Panc1 (cell line): Measurements from ENCODE around the gene PPP6R2. TPM values are rescaled to one million over a fixed set of nuclear protein-coding genes. Genes with fewer than 3 reads are reported as not detected.

Experiments
- ATAC-seq: fragments of 200-7000 bp; cut with Tn5 transposase; 2 replicates; pipeline ENCODE4 v1.9.1; 2020; ENCODE audit warnings: mild to moderate bottlenecking, moderate library complexity
- BruUV-seq: library from RNA; stranded (reverse); fragments of 400-500 nt; replicated peaks from 2 replicates; lab custom pipeline; 2021; lab: Mats Ljungman, UMichigan
- CTCF ChIA-PET: fragments of 300-600 bp; sonication (Branson Sonifier 250); formaldehyde crosslinking; loops from one replicate; lab custom pipeline; 2022; ENCODE audit warnings: antibody characterized with exemption; lab: Charles Lee
- POLR2A ChIA-PET: fragments of 300-600 bp; sonication (Branson Sonifier 250); formaldehyde crosslinking; loops from one replicate; lab custom pipeline; 2022; ENCODE audit warnings: antibody characterized with exemption; lab: Charles Lee
- DNase-seq: peaks from one replicate; pipeline ENCODE4 v3.0.0-alpha.2; 2010; ENCODE audit warnings: low read depth, low spot score
- H3K27ac ChIP-seq: 2 replicates; pipeline ENCODE4 v1.5.1; 2011; ENCODE audit warnings: mild to moderate bottlenecking, low read length, inconsistent platforms
- H3K27me3 ChIP-seq: fragments of 200-500 bp; sonication (Bioruptor generic); 2 replicates; pipeline ENCODE4 v1.6.0; 2014; ENCODE audit warnings: low read length, inconsistent platforms; ENCODE audit not compliant: control insufficient read depth, insufficient read depth
- H3K36me3 ChIP-seq: fragments of 200-500 bp; sonication (Bioruptor generic); 2 replicates; pipeline ENCODE4 v1.5.1; 2014; ENCODE audit warnings: inconsistent platforms, mild to moderate bottlenecking, low read length, moderate library complexity; ENCODE audit not compliant: control insufficient read depth, insufficient read depth
- H3K4me1 ChIP-seq: 2 replicates; pipeline ENCODE4 v1.5.1; 2011; ENCODE audit warnings: inconsistent platforms, mild to moderate bottlenecking, low read length, moderate library complexity; ENCODE audit not compliant: control insufficient read depth, insufficient read depth
- H3K4me3 ChIP-seq, 2 experiments: 2 replicates each; pipeline ENCODE4 v1.5.1; 2011 to 2012; ENCODE audit warnings: low read depth in 2 of 2, low read length in 2 of 2, mild to moderate bottlenecking in 2 of 2, inconsistent platforms in 1 of 2, moderate library complexity in 1 of 2
- H3K9me3 ChIP-seq: fragments of 200-500 bp; sonication (Bioruptor generic); 2 replicates; pipeline ENCODE4 v1.5.1; 2014; ENCODE audit warnings: low read depth, mild to moderate bottlenecking, inconsistent platforms, low read length, moderate library complexity; ENCODE audit not compliant: control insufficient read depth, insufficient read depth
- CTCF ChIP-seq: fragments of 450-650 bp; IDR thresholded peaks from 2 replicates; pipeline ENCODE4 v1.5.1; 2017; ENCODE audit warnings: mild to moderate bottlenecking
- POLR2AphosphoS5 ChIP-seq: IDR thresholded peaks from 2 replicates; pipeline ENCODE4 v1.6.1; 2012; ENCODE audit warnings: mild to moderate bottlenecking, low read depth, low read length, moderate library complexity
- REST ChIP-seq, 2 experiments: IDR thresholded peaks; 2 replicates each; pipeline ENCODE4 v1.6.1; 2011 to 2012; ENCODE audit warnings: low read depth in 2 of 2, control low read depth in 1 of 2, low read length in 1 of 2, mild to moderate bottlenecking in 1 of 2, moderate library complexity in 1 of 2; ENCODE audit not compliant: insufficient read depth in 1 of 2
- SIN3A ChIP-seq: IDR thresholded peaks from 2 replicates; pipeline ENCODE4 v1.6.1; 2012; ENCODE audit warnings: low read depth, mild to moderate bottlenecking, low read length, moderate library complexity, borderline replicate concordance; ENCODE audit not compliant: insufficient read depth
- TCF7L2 ChIP-seq: IDR thresholded peaks from 2 replicates; pipeline ENCODE4 v1.6.1; 2011; ENCODE audit warnings: mild to moderate bottlenecking, low read depth, low read length, inconsistent platforms
- in situ Hi-C: cut with HindIII; loops from 2 replicates; pipeline ENCODE4 v1.10.0; 2016; ENCODE audit warnings: low sequenced_read_pairs, low pct_unique_long_range_greater_than_20kb
- intact Hi-C: fragments of 100-400 bp; cut with micrococcal nuclease; formaldehyde crosslinking; loops from one replicate; pipeline ENCODE4 v1.10.0; 2022; ENCODE audit not compliant: unreplicated experiment
- total RNA-seq: library from RNA; stranded (reverse); gene quantifications from one replicate; pipeline ENCODE4 v1.2.1, GENCODE V29; 2021; ENCODE audit not compliant: unreplicated experiment

PPP6R2 gene
- total RNA-seq, 1 experiment from 2014 or later: 52.8 TPM

GRCh38 chr22:50347157-50347556, 4.0 kb downstream of the PPP6R2 start:
- H3K9me3 ChIP-seq: no peaks in the 10 kb centered on the region
- H3K4me1 ChIP-seq: no peaks in the 10 kb centered on the region
- H3K4me3 ChIP-seq: no peak overlapping the region
- ChIA-PET POLR2A (no interaction called here), CTCF (no interaction called here)
- ATAC-seq: no peak
- no TSS peak for BruUV-seq
- no peaks in the 10 kb centered on the region; the same call in 1 of the 2 replicates for H3K36me3 ChIP-seq
- in situ Hi-C loops (no loop called here), intact Hi-C loops (no loop called here)
- no peak overlapping the region for H3K27ac ChIP-seq
- no peak for TF ChIP-seq REST (IDR thresholded peaks at IDR 0.05; ENCODE audit: insufficient read depth in 1 of 2, low read depth in 2 of 2, low read length in 1 of 2)
- no peak for TF ChIP-seq POLR2AphosphoS5
- TF ChIP-seq CTCF: no peak
- TF ChIP-seq TCF7L2: no peak
- TF ChIP-seq SIN3A: no peak
- DNase-seq: no peak
- H3K27me3 ChIP-seq: no peaks in the 10 kb centered on the region

- ATAC-seq: no peak
- TF ChIP-seq REST (IDR thresholded peaks at IDR 0.05; ENCODE audit: insufficient read depth in 1 of 2, low read depth in 2 of 2, low read length in 1 of 2) (no peak), POLR2AphosphoS5 (no peak), TCF7L2 (no peak), SIN3A (no peak), CTCF (no peak)
- Histone ChIP-seq H3K4me1 (no peaks in the 10 kb centered on the region), H3K36me3 (no peaks in the 10 kb centered on the region; the same call in 1 of the 2 replicates), H3K27ac (no peak overlapping the region), H3K4me3 (no peak overlapping the region), H3K9me3 (no peaks in the 10 kb centered on the region), H3K27me3 (no peaks in the 10 kb centered on the region)
- ChIA-PET CTCF (no interaction called here), POLR2A (no interaction called here)
- in situ Hi-C loops (no loop called here), intact Hi-C loops (no loop called here)
- BruUV-seq: no TSS peak
- DNase-seq: no peak
These were observed 4.9 kb downstream of the PPP6R2 start for GRCh38 chr22:50348058-50348457.
